GM18505 (cell line): ENCODE results near the gene FASTK.

Experiments
- ATAC-seq: cut with Tn5 transposase; IDR thresholded peaks from one replicate; pipeline ENCODE4 v1.9.1; 2021; ENCODE audit not compliant: unreplicated experiment
- POLR2A ChIP-seq: IDR thresholded peaks from 4 replicates; pipeline ENCODE4 v1.6.1; 2011; ENCODE audit warnings: borderline replicate concordance; ENCODE audit not compliant: insufficient read depth, insufficient read length; ENCODE audit errors: extremely low read depth

FASTK gene

DNA sequence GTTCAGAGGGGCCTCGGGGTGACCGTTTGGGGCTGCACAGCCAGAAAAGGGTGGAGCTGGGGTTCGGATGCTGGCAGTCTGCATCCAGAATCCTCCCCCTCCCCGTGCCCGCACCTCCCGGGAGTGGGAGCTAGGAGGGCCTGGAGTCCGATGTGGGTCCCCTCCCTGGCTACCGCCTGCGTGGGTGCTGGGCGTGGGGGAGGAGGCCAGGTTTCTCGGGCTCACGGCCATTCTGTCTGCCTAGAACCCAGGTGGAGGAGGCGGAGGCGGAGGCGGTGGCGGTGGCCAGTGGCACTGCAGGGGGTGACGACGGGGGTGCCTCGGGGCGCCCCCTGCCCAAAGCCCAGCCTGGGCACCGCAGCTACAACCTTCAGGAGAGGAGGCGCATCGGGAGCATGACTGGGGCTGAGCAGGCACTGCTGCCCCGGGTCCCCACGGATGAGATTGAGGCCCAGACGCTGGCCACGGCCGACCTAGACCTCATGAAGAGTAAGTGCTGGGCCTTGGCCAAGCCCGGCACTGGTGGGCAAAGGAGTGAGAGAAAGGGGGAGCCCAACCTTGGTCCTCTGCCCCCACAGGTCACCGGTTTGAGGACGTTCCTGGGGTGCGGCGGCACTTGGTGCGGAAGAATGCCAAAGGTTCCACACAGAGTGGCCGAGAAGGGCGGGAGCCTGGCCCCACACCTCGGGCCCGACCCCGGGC lies 14.2 kb downstream of the FASTK start:
- ATAC-seq, result no peak
- TF ChIP-seq POLR2A, result no peak

DNA sequence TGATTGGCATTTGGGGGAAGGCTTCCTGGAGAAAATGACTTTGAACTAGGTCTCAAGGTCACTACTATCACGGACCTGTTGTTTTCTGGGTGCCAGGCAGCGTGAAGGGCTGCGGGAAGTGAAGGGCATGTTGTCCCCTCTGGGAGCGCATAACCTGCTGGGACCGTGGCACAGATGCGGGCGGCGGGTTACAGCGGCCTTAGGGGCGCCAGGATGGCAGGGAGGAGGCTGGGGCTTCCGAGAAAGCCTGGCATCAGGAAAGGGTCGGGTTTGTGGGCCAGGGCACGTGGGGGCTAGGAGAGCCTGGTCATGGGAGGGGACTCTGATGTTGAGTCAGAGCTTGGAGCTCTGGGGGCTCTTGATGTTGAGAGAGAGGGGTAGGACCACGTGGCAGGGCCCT lies 15.1 kb downstream of the FASTK start:
- ATAC-seq, result no peak
- TF ChIP-seq POLR2A, result no peak

DNA sequence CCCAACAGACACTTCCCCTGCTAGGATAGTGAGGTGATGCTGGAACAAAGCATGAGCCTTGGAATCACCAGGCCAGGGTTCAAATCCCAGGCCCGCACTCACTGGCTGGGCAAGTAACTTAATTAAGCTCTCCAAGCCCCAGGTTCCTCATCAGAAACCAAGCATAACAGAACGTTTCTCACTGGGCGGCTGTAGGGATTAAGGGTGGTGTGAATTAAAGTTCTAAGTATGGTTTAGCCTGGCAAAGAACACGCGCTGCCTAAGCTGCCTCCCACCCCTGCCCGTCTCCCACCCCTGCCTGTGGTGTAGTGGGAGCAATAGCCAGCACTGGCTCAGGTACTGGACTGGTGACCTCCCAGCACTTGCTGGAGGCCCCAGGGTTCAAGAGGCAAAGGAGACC lies 15.6 kb downstream of the FASTK start:
- TF ChIP-seq POLR2A, result no peak
- ATAC-seq, result no peak

DNA sequence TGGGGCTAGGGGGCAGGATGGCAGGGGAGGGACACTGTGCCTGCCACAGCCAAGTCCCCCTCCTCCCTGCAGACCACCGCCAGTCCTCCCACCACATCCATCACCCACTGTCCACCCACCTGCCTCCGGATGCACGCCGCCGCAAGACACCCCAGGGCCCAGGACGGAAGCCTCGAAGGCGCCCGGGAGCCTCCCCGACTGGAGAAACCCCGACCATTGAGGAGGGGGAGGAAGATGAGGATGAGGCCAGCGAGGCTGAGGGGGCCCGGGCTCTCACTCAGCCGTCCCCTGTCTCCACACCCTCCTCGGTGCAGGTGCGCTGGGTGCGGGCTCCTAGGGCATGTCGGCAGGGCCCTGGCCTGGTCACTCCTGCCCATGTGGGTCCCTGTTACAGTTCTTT lies 16.2 kb downstream of the FASTK start:
- ATAC-seq, result no peak
- TF ChIP-seq POLR2A, result no peak

DNA sequence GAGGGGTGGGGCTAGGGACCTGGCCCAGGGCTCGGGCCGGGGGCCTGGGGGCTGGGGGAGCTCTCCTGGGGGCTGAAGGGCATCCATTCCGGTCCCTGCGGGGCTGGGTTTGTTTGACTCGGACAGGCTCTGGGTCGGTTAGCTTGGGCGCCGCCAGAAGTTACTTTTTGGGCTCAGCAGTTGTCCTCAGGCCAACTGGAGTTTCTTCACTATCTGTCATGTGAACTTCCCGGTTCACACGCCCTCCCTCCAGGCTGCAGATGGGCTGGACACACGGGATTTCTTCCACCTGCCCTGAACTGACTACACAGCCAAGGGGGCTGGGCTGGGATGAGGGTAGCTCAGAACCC lies 17.4 kb downstream of the FASTK start:
- TF ChIP-seq POLR2A, result no peak
- no peak for ATAC-seq

DNA sequence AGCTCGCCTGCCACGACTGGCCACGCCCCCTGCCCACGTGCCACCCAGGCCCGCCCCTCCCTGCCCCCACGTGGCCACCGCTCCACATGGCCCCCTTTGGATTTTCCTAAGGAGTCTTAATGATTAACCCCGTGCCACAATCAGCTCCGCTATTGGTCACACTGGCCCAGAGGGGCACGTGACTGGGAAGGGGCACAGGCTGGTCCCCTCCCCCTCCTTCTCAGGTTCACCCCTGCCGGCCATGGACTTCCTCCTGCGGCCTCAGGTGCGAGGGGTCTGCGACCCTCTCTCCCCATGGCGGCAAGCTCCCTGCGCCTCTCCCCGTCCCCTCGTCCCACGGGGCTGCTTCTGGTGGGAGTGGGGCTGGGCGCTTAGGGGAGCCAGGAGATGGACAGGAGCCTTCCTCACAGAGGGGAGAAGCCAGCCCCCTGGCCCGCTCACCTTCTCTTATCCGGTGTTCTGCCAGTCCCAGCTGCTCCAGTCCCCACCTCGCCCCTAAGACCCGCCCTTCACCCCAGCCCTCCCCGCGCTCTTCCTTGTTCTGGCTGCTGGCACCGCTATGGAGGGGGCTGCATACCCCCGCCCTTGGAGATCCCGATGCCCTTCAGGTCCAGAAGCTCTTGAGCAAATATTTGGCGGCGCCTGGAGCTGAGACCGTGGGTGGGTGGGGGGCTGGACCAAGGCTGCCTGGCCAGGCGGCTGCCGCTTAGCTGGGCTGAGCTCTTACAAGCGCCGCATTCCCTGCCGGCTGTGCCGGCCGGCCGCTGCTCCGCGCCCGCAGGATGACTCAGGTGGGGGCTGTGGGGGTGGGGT lies 18.0 kb downstream of the FASTK start:
- no peak for ATAC-seq

DNA sequence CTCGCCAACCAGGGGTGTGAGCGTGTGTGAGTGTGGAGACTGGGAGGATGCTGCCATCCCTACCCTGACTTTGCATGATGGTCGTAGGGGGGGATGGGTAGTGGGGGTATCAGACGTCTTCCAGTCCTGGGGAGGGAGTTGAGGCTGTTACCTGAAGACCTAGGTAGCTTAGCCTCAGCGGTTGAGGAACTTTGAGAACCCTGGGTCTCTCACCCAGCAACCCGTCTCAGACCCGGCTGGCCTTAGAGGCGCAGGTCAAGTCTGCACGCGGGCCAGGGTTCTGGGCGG lies 18.6 kb downstream of the FASTK start:
- no peak for TF ChIP-seq POLR2A
- ATAC-seq, result no peak

More for the DNA sequence above, 18.0 kb downstream of the FASTK start:
- no peak for TF ChIP-seq POLR2A

DNA sequence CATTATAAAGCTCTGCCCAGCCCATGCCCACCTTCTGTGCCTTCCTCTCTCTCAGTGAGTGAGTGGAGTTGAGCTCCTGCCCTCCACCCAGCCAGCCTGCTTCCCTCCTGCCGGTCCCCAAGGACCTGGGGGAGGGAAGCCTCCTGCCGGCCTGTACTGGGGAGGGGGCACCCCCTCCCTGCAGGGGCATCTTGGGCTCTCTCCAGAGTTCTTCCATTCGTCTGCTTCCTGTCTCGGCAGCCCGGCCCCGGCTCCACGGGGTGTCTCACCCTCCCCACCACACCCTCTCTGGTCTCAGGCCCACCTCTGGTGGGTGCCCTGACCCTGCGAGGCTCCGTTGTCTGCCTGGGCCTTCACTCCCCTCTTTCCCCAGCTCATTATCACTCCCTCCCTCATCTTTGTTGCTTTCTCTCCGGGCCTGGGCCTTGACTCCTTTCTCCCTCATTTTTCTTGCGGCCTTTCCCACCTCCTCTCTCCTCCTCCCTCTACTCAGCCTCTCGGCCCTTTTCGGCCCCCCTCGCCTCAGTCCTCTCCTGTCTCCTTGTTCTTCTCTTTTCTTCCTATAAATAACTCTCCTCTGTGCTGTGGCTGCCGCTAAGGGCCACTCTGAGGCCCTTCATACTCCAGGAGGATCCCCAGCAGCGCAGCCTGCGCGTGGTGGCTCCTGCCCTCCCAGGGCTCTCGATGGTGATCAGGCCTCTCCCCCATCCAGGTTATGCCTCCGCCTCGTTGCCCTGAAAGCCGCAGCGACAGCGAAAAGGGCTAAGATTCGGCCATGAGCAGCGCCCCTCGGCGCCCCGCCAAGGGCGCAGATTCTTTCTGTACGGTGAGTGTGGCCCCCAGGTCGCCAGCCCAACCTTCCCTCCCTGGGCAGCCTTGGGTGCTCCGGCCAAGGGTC lies 19.1 kb downstream of the FASTK start:
- ATAC-seq, result no peak
- no peak for TF ChIP-seq POLR2A

DNA sequence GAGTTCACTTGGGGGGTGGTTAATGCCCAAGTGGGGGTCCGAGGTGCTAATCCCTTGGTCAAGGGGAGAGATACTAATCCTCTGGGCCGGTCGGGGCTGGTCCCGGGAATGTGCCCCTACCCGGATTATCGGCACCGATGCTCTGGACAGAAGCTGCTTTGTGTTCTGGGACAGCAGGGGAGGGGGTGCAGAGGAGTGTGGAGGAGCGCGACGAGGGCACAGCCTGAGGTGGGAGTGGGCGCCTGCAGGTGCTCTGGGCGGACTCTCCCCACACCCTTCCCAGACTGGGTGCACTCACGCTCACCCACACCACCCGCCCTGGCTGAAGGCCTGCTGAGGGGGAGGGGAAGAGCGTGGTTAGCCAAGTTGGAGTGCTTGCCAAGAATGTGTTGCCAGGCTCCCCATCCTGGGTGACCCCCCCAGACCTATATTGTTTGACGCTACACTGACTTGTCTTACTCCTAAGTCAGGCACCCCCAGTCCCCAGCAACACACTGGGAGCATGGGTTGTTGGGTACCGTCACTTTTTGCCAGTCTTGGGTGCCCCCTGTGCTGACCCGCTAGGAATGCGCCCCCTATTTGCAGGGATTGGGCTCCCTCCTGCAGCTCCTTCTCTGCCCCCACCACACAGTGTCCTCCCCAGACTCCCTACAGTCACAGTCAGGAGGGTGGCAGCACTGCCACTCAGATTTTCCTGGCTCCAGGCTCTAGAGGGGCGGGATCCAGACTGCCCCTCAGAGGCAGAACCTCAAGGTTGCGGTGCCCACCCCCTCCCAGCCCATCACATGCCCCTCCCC lies 20.0 kb downstream of the FASTK start:
- ATAC-seq, result no peak
- TF ChIP-seq POLR2A, result no peak

DNA sequence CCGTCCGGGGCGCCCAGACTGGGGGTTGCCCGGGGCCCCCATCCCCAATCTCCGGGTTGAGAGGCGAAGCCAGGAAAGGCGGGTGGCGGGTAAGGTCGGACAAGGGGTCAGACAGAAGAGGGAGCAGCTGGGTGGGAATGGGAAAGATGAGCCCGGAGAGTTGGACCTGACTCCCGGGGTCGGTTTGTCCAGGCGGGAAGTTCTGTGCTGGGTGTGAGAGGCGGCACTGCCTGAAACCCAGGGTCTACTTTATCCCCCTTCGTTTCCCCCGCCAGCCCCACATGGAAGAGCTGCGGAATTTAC lies 20.5 kb downstream of the FASTK start:
- no peak for ATAC-seq

DNA sequence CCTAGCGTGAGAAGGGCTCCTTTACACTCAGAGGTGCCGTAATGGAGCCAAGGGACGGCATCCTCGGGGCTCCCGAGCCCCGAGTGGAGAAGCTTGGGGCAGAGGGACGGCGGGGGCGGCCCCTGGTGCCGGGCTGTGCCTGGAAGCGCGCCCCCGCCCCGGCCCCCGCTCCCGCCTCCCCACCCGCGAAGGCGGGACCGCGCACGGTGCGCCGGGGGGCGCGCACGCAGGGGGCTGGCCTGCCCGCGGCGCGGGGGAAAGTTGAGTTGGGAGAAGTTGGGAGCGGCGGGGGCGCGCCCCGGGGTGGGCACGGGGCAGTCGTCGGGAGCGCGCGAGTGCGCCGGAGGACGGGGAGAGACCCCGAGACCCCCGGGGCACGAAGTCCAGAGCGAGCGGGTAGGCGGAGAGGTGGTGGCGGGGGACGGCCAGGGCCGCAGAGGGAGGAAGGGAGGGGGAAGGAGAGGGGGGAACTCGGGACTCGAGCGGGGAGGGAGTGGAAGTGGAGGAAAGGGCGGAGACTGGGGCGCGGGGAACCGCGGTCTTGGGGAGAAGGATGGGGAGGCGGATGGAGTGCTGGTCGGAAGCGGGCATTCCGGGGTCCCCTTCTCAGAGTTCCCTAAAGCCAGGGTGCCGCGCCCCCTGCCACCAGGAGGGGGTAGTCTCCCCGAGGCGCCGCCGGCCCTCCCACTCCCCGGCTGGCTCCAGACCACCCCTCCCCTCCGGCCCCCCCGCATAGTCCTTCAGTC lies 21.1 kb downstream of the FASTK start, which contains the start of gene SLC4A2:
Gene SLC4A2 (plus strand): TSS at position 223 of the 746 bp plus-strand sequence. CDS start 2,399 bp downstream, outside the sequence.
- peak; percentile 67 for TF ChIP-seq POLR2A
- ATAC-seq, result peak; percentile 37

More for the DNA sequence above, 20.5 kb downstream of the FASTK start:
- no peak for TF ChIP-seq POLR2A

DNA sequence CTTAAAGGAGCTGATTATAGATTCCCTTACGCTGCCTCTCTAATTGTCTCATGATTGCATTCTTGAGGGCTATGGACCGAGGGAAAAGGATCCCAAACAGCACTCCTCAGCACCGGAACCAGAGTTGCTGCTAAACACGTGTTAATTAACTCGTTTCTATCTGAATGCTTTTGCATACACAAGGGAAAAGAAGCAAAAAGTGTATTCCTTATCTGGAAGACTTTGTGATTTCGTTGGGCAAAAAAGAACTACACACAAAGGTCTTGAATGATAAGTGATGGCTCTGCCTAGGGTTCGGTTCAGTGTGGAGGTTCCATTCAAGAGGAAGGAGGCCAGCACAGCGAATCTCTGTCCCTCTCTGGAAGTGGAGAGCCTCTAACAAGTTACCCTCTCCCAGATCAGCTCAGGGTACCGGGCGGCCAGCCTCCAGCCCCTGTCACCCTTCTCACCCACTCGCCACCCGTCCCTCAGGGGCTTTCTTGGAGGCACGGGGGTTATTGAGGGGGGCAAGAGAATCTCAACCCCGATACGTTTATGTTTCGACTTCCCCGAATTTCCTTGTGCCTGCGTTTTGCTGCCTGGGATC lies 21.7 kb downstream of the FASTK start:
- no peak for TF ChIP-seq POLR2A
- ATAC-seq, result no peak

DNA sequence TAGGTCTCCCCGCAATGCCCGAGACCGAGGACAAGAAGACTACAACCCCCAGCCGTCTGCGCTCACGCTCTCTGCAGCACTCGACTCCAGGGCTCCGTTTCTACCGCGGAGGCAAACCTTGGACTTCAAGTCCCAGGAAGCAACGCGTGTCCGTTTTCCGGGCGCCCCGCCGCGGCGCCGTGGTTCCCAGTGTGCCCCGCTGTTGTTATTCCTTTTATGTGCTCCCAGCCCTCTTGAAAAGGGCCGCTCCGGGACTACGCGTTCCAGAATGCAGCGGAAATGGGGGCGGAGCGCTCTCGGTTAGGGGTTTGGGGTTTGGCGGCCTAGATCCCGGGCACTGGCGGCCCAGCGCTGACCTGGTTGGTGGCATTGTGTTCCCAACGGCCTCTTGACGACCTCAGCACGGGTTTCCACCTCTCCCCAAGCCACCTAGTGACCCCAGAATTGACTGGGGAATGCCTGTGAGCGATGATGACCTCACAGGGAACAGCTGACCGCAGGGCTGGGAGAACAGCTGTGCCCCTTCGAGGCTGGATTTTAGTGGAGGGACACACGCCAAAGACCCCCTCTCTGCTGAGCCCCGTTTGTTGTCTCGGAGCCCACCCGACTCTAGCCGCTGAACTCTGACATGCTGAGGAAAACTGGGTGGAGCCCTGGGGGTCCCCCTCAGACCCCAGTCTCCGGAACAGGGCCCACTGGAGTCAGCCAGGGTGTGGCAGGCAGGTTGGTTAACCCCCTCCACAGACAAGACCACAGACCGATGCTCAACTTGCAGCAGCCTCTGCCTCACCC lies 22.4 kb downstream of the FASTK start:
- ATAC-seq, result peak; percentile 86
- TF ChIP-seq POLR2A, result peak; percentile 70
